RWPE1 (cell line): ENCODE data around the gene PCLO.

Experiments used
- CTCF ChIA-PET: fragments of 350-600 bp; sonication (Branson Sonifier 250); formaldehyde crosslinking; extraction: SDS; loops from one replicate; lab custom pipeline; 2021; lab: Yijun Ruan, JAX
- POLR2A ChIA-PET: fragments of 400-600 bp; formaldehyde crosslinking; extraction: SDS; loops from one replicate; lab custom pipeline; 2020; ENCODE audit warnings: antibody characterized with exemption; ENCODE audit not compliant: low non-redundant PET; lab: Yijun Ruan, JAX
- DNase-seq: peaks from one replicate; pipeline ENCODE4 v3.0.0; 2012; ENCODE audit warnings: low spot score
- H3K27ac ChIP-seq: fragments of 450-650 bp; 2 replicates; pipeline ENCODE4 v1.5.1; 2017
- TF ChIP-seq, protein P1 (sequence below): fragments of 450-650 bp; conservative IDR thresholded peaks from 2 replicates; pipeline ENCODE4 v1.5.1; 2017; ENCODE audit warnings: low read depth, mild to moderate bottlenecking

The PCLO gene

DNA sequence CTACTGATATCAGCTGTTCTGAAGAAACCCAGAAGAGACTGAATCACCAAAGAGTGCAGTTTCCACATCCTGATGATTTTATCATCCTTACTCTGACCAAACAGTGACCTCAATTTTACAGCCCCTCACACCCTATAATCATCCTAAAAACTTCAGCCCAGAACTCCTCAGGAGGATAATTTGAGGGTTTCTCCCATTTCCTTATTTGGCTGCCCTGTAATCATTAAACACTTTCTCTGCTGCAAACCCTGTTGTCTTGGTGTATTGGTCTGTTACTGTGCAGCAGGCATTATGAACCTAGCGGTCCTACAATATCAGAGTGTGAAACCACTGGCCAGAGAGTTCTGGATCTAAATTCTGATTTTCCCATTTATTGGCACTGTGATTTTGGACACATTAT is 141.7 kb downstream of the PCLO start:
- TF ChIP-seq, protein P1, sequence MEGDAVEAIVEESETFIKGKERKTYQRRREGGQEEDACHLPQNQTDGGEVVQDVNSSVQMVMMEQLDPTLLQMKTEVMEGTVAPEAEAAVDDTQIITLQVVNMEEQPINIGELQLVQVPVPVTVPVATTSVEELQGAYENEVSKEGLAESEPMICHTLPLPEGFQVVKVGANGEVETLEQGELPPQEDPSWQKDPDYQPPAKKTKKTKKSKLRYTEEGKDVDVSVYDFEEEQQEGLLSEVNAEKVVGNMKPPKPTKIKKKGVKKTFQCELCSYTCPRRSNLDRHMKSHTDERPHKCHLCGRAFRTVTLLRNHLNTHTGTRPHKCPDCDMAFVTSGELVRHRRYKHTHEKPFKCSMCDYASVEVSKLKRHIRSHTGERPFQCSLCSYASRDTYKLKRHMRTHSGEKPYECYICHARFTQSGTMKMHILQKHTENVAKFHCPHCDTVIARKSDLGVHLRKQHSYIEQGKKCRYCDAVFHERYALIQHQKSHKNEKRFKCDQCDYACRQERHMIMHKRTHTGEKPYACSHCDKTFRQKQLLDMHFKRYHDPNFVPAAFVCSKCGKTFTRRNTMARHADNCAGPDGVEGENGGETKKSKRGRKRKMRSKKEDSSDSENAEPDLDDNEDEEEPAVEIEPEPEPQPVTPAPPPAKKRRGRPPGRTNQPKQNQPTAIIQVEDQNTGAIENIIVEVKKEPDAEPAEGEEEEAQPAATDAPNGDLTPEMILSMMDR, result no peak
- POLR2A ChIA-PET, result no interaction called here
- CTCF ChIA-PET, result no interaction called here
- no peak for DNase-seq
- no peak overlapping the region for H3K27ac ChIP-seq

DNA sequence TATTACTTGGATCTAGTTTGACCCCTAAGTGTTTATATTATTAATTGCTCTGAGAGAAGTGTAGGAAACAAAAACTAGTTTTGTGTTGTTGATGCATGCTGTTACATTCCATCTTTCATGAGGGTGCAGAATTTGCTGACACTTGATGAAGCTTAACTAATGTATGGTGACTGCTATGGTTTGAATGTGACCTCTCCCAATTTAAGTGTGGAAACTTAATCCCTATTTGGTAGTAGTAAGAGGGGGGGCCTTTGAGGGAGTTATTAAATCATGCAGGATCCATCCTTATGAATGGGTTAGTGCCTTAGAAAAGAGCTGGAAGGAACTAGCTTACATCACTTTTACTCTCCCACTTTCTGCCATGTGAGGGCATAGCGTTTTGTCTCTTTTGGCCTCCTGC is 142.5 kb downstream of the PCLO start:
- TF ChIP-seq, protein P1, result no peak
- CTCF ChIA-PET, result no interaction called here
- no peak overlapping the region for H3K27ac ChIP-seq
- POLR2A ChIA-PET, result no interaction called here
- no peak for DNase-seq

DNA sequence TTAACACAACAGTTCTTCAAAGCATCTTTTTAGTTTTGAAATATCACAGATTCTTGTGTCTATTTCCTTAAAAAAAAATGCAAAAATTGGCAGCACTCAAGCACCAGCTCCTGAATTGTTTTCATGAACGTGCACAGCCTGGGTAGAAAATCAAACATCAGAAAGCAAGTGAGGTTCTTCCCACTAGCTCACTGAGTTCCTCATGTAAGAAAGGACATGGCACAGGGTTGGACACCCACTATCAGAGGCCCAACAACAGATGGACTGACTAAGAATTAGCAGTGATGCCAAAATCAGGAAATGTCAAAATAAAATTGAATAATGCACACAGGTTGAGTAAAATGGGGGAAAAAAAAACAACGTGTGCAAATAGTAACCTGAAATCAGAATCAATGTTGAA is 146.8 kb downstream of the PCLO start:
- DNase-seq, result no peak
- POLR2A ChIA-PET, result no interaction called here
- CTCF ChIA-PET, result no interaction called here
- no peak overlapping the region for H3K27ac ChIP-seq
- TF ChIP-seq, protein P1, result no peak; the same call in 1 of the 2 replicates

GRCh38 chr7:83014546-83014945 is 148.1 kb downstream of the PCLO start:
- TF ChIP-seq, protein P1, result no peak
- no peak overlapping the region for H3K27ac ChIP-seq
- ChIA-PET POLR2A (no interaction called here), CTCF (no interaction called here)
- DNase-seq, result no peak

DNA sequence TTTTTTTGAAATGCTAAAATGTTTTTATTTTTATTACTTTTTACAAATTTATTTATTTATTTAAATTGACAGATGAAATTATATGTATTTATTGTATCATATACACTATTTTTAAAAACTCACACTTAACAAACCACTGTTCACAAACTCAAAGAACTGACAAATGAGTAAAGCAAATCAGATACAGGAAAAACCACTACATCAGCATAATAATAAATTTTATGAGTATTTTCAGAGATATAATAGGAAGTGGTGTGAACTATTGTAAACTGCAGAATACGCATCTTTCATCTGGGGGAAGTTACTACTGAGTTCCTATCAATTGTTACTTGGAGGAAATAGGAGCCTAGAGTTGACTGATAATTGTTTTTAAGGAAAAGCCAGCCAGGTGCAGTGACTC is 150.7 kb downstream of the PCLO start:
- H3K27ac ChIP-seq, result no peak overlapping the region
- TF ChIP-seq, protein P1, result no peak
- ChIA-PET POLR2A (no interaction called here), CTCF (no interaction called here)
- no peak for DNase-seq

DNA sequence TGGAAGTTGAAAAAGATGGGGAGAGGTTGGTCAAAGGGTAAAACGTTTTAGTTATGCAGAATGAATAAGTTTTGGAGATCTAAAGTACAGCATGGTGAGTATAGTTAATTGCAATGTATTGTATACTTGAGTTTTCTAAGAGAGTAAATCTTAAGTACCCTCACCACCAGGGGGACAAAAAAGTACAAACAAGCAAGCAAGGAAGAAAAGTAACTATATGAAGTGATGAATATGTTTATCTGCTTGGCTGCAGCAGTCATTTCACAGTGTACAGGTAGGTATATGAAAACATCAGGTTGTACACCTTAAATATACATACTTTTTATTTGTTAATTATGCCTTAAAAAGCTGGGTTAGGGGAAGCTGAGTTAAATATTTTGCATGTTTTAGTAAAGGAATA is 157.3 kb downstream of the PCLO start:
- CTCF ChIA-PET, result interaction anchor here (0.6 kb wide), 1 partner anchor 22 kb away, joined by 3 read pairs; no protein-coding TSS in a partner anchor
- DNase-seq, result no peak
- POLR2A ChIA-PET, result no interaction called here

More for the DNA sequence above, 157.3 kb downstream of the PCLO start:
- TF ChIP-seq, protein P1, result no peak
- no peak overlapping the region for H3K27ac ChIP-seq
